Stimulated activated CD4-positive, alpha-beta T cell treated with anti-CD3 and anti-CD28 coated beads, Interleukin-1b, Interleukin-23, amount 100 ng/mL, for 1 hour (primary cell): ENCODE data around the gene INPP5B.
"Not testable (repeated sequence)": the region's sequence is repeated elsewhere in the genome, so short reads cannot be mapped to it uniquely, and the experiment has no call there.

Experiments used
- DNase-seq, 2 donors: peaks; one replicate each; pipeline ENCODE4 v3.0.0-alpha.2; 2020; ENCODE audit warnings: low read depth in 2 of 2

Gene INPP5B

DNA sequence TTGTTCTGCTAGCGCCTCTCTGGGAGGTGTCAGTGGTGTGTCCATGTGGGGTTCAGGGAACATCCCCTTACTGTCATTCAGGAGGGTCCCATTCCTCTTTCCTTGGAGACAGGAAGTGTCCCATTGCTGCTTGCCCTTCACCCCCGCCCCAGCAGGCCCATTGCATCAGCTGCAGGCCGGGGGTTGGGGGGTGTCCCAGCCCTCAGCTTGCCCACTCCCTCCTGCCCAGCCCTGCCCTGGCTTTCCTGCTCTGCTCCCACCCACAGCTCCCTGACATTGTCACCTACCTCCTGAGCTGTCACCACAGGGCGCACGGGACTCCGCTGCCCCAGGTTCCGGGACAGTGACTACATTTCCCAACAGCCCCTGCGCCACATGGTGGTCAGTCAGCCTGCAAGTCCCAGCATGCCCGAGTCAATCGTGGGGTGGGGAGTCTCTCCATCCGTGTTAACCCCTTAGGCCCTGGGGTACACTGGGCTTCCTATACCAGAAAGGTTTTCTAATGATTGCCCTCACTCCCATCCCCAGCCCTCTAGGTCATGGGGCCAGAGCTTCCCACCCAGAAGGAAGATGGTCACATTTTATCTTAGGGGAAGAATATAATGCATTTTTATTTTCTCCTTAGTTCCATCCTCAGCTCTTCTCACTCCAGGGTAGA lies at the start of gene INPP5B:
INPP5B (minus strand) TSS at position 351 of the 658 bp plus-strand sequence. CDS start 745 bp downstream, outside the sequence.
- peak in 1 of 2 donors; percentile 44 for DNase-seq

DNA sequence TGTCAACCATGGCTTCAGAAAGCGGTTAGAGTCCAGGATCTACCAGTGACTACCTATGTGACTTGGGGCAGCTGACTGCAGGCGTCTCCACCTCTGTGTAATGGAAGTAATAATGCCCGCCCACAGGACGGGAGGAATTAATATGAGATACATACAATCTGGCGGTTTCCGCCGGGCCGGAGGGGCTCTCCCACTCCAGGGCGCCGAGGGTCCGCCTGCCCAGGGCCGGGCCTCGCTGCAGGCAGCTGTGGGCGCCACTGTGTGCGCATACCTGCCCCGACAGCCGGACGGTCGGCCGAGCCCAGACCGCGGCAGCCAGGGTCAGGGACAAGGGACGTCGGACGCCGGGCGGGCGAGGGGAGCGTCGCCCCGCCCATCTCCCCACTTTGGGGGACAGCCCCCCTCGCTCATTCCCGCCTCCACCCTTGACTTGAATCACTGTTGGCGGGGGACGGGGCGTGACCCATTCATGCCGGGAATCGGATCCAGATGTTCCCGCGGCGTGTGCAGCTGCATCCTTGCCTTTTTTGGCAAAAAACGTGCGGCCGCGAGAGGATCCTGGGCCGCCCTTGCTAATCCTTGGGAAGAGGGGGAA lies 49.0 kb upstream of the INPP5B start:
- DNase-seq = no peak

DNA sequence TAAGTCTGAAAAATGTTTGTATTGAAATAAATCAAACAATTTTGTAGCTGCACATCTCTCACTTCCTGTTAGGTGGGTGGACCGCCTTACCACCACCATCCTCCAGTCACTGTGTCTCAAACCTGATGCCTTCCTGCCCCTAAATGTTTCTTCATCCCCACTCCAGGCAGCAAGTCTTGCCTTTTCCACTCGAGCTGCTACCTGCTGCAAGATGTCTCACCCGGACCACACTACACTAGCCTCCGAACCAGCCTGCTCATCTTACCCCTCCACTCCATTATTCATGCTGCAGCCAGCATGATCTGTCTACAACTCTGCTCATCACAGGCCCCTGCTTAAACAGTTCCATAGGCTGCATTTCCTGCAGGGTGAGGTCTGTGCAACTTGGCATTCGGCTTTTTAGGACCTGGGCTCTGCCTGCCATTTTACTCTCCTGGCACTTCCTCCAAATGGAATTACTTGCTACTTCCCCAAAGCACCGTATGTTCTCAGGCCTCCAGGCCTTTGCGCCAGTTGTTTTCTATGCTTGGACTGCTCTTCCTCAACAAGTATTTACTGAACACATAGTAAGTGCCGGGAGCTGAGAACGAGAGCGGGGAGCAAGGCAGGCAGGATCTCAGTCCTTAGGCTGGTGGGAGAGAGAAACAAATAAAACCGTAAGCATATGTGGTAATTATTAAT lies 48.2 kb upstream of the INPP5B start:
- no peak for DNase-seq

DNA sequence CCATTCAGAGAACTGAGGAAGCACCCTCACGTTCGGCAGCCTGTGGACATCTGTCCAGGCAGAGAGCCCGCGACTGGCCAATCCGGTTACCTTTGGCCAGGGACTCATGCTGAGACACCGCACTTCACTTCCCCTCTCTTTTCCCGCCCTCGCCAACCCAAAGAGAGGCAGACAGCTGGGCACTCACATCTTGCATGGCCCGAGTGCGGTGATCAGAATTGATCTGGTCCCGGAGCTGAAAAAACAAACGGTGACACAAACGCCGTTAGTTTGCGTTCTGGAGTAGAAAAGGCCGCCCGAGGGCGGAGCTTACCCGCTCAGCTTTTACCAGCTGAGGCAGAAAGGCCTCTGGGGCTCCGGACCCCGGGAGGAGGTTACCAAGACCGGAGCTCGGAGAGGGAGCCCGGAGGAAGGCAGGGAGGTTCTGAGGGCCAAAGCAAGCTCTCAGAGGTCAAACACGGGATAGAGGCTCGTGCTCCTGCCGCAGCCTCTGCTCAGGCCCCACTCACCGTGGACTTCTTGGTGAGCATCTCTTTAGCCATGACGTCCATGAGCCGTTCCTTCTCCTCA lies 42.6 kb upstream of the INPP5B start:
- DNase-seq = no peak

DNA sequence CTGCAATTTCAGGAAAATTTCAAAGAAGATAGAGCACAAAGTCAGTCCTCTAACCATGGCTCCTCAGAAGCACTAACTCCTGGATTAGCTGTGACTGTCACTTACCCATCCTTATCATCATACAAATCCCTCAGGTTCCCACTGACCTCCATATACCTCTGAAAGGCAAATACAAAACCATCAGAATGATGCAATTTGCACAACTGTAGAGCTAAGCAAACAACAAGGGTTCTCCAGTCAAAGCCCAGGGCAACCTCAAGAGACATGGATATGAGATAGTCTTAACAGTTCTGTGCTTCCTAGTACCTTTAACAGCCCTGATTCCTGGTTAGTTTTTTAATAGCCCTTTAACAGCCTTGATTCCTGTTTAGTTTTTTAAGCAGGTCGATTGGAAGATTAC lies 40.8 kb upstream of the INPP5B start:
- no peak for DNase-seq

DNA sequence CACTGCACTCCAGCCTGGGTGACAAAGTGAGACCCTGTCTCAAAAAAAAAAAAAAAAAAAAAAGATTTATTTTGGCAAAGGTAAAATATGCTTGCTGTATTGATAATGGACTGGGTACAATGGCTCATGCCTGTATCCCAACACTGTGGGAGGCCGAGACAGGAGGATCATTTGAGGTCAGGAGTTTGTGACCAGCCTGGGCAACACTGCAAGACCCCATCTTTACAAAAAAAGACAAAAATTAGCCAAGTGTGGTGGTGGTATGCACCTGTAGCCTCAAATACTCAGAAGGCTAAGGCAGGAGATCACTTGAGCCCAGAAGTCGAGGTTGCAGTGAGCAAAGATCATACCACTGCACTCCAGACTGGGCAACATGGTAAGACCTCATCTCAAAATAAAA lies 36.7 kb upstream of the INPP5B start:
- no peak for DNase-seq

DNA sequence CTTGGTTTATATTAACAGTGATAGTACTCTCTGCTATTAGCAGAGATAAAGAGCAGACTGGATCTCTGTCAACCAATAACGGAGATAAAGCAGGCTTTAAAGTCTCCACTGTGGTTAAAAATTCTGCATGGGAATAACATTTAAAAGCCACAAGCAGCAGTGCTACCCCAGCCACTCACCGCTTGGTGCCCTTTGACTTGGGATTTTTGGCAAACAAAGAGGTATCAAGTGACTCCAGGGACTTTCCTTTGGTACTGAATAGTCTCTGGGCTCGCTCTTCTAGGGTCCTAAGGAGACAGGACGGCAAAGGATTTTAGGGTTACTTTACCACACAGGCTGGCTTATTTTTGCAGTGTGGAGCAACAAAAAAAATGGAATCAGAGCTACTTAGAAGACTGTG lies 31.7 kb upstream of the INPP5B start:
- DNase-seq = no peak

DNA sequence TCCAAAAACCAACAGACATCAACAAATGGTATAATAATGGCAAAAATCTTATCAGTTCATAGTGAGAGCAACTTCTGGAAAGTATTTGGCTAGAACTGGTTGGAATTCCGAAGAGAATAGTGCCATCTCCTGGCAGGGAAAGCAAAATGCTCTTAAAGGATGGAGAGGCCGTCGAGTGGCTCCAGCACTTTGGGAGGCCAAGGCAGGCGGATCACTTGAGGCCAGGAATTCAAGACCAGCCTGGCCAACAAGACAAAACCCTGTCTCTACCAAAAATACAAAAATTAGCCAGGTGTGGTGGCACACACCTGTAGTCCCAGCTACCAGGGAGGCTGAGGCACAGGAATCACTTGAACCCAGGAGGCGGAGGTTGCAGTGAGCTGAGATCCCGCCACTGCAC lies 28.2 kb upstream of the INPP5B start:
- not testable (repeated sequence) for DNase-seq

DNA sequence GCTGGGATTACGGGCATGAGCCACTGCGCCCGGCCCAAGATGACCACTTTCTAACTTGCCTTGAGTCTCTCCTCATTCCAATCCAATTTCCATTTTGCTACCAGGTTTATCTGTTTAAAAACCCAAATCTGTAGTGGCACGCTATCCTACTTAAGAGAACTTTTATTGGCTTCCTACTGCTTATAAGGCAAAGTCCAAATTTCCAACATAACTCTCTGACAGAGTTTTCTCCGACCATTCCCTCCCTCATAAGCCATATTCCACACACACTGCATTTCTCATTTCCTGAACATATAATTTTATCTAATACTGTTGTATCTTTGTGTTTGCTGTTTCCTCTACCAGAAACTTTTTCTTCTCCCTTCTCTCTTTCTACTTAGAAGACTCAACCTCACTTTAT lies 27.7 kb upstream of the INPP5B start:
- no peak for DNase-seq

DNA sequence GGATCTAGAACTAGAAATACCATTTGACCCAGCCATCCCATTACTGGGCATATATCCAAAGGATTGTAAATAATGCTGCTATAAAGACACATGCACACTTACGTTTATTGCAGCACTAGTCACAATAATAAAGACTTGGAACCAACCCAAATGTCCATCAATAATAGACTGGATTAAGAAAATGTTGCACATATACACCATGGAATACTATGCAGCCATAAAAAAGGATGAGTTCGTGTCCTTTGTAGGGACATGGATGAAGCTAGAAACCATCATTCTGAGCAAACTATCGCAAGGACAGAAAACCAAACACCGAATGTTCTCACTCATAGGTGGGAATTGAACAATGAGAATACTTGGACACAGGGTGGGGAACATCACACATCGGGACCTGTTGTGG lies 26.8 kb upstream of the INPP5B start:
- not testable (repeated sequence) for DNase-seq

DNA sequence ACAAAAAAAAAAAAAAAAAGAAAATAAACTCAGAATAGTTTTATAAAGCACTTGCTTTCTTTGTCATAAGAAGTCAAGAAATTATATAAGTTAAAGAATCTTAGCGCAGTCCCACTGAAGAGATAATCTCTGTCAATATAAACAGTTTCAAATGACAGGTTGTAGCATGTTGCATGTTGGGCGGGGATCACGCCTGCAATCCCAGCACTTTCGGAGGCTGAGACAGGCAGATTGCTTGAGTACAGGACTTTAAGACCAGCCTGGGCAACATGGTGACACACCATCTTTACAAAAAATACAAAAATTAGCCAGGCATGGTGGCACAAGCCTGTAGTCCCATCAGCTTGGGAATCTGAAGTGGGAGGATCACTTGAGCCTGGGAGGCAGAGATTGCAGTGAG lies 18.4 kb upstream of the INPP5B start:
- no peak for DNase-seq

DNA sequence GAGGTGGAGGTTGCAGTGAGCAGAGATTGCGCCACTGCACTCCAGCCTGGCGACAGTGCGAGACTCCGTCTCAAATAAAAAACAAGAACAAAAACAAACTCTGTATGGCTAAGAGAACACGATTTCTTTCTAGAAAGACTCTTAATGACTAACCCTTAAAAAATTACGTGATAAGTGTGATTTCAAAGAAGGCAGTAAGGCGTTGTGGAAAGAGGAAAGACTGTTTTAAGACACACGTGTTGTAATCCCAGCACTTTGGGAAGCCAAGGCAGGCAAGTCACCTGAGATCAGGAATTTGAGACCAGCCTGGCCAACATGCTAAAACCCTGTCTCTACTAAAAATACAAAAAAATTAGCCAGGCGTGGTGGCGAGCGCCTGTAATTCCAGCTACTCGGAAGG lies 17.3 kb upstream of the INPP5B start:
- not testable (repeated sequence) for DNase-seq

DNA sequence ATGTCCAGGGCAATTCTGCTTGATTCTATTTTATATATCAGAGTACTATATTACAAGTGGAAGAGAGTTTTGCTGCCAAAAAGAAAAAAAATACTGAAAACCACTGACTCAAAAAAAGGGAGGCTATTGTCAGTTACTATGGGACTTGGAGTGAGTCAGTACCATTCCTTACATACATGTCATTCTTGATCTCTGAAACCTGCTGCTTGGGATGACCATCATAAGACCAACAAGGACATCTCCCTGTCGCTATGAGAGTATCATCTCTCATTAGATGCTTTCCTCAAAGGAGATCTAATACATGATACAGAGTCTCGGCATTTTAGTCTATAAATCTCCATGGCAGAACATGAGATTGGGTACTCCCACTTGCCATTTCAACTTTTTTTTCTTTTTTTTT lies 11.8 kb upstream of the INPP5B start:
- DNase-seq = no peak

DNA sequence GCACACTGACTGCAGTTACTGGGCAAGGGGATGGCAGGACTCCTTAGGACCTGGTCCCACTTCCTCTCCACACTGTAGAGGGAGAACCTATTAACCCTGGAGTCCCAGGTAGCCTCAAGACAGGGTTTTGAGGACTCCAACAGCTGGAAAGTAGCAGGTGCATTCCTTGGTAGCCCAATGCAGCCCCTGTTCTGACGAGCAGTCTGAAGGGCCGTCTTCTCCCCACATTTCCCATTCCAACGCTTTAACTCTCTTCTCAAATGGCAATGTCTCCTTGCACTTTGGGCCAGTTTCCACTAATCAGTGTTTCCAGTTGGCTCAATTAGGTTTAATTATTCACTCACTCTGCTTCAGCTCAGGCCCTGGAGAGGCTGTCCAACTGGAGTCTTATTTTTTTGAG lies 8.8 kb upstream of the INPP5B start:
- DNase-seq = no peak

DNA sequence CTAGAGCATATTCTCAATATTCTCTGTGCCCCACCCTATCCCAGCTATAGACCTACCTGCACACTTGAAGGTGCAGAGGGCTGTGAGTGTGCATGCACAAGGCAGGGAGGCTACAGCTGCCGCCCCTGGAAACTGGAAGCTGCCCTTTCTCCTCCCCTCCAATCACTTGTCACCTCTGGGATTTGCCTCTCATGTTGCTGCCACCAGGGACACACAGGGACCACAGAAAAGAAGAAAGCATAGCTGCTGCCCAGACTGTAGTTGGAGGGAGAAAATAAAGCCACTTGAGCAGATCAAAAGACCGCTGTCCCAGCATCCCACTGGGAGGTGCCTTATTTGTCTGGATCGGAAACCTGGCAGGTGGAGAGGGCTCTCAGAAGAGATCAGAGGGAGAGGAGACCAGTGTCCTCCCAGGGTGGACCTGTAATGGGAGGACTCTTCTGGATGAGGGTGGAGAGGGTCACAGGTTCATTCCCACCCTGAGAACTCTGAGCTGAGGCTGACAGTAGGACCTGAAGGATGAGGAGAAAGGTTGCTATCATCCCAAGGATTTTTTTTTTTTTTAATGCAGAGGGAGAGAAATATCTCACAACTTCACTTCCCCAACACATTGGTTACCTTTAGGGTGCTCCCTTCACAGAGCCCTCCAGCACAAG lies 7.6 kb upstream of the INPP5B start:
- DNase-seq = no peak

DNA sequence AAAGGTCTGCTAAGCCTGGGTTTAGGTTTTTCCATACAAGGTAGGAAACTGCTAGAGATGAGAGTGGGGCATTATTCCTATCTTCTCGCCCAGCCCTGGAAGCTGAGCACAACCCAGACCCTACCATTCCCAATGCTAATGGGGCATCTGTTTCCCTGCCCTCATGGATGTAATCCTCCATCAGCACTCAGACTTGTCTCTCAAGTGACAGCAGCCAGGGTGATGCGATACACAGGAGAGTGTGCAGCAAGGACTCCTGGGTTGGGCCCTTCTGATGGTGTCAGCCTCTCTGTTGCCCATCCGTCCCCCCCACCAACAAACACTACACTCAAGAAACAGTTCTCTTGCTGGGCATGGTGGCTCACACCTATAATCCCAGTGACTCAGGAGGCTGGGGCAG lies 5.9 kb upstream of the INPP5B start:
- DNase-seq = no peak

DNA sequence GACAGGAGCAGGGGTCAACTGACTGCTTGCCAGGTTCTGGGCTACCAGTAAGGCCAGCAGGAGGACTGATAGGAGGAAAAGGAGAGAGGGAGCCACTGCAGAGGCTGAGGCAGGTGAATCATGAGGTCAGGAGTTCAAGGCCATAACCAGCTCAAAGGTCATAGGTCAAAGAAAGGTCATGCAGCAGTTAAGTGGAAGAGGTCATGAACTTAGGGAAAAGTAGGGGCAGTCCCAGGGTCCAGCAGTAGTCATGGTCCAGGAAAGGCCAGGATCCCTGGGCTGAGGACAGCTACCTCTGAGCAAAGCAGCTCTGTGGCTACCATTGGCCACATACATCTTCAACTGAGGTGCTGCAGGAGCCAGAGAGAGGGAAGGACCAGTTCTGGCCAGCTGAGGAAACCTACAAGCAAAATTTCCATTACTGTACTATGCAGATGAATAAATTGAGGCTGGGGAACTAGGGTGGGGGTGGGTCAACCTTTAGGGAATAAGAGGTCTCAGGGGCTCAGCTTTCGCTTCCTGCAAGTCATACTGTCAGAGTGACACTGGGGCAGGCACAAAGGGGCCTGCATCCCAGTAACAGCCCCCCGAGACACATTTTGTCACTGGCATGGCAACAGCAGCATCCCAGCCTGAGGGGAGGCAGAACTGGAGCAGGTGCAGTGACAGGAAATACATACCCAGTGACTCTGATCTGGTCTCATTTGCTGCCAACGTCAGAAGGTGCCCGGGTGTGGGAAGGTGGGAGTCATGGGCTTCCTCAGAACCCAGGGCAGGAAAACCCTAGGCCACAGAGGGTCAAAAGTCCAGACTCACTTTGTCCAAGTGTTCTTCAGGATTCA lies 5.2 kb upstream of the INPP5B start:
- no peak for DNase-seq

DNA sequence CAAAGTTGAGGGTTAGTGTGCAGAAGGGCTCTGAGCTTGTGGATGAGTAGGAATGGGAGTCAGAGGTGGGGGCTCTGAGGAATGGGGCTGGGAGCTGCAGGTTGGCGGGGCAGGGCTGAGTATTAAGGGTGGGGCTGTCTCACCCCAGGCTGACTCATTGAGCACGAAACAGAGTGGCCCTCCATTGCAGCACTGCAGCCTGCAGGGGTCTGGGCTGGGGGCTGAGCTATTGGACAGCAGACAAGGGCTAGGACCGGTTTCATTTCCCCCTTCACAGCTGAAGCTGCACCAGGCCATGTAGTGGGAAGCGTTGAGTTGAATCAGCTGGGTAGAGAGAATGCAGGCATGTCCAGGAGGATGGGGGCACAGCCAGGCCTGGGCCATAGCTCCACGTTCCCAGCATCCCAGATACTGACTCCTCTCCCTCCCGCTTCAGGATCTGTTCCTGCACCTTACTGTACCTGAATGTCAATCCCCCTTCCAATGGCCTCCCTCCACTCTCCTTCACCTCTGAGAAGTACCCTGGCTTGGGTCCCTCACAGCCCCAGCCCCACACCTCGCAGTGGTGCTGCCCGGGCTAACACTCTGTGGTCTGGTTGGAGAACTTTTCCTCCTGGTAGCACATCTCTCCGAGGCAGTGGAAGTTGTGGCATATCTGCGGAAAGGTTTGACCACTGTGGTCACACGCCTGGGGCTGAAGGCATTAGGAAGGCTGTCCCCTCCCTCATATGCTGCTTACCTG lies 4.4 kb upstream of the INPP5B start:
- DNase-seq = no peak

DNA sequence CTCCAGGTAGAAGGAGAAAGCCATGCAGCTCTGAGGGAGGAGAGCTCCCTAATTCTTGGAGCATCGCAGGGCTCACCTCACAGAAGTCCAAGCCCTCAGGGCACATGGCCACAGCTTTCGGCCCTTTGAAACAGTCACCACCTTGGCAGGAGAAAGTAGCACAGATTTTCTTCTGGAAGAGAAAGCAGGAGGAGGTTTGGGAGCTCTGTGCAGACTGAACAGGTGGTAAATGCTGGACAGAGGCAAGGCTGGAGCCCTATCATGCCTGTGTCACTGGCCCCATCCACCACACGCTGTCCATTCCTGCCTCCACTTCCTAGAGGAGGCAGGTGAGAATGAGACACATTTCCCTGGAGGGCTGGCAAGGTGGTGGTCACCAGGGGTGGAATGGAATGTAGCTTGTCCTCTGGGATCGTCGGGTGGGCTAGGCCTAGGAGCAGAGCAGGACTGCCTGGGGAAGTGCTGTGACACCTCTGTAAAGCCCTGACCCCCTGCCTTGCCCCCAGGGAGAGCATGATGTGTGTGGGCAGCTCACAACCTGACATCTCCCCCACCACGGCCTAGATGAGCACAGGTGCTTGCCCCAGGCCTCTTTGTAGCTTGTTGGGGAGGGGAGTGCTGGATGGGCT lies 2.8 kb upstream of the INPP5B start:
- DNase-seq = no peak

DNA sequence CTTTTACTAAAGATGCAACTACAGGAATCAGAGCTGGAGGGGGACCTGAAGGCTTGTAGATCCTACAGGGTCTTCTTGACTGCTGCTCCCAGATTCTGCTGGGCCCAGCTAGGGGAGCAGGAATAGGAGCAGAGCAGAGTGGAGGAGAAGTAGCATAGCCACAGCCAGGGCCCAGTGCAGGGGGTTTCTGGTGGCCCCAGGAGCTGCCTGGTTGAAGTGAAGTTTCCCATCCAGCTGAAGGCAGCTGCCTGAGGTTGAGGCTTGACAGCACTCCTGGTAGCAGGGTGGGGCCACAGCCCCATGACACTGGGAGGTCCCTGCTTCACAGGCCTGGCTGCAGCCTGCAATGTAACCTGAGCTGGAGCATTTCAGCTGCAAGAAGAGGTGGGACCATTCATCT lies 2.0 kb upstream of the INPP5B start:
- no peak for DNase-seq
